Large intestine (tissue), 12 donors: Measurements from ENCODE around the gene DRG2. TPM values are rescaled to one million over a fixed set of nuclear protein-coding genes. Genes with fewer than 3 reads are reported as not detected.

Experiments used
- DNase-seq, 2 donors: peaks; one replicate each; pipeline versions ENCODE4 v3.0.0 to v3.0.0-alpha.2; 2013
- H3K27ac ChIP-seq: one replicate; pipeline ENCODE4 v1.5.1; 2013; ENCODE audit warnings: low read length
- H3K27me3 ChIP-seq: 2 replicates; pipeline ENCODE4 v1.6.1; 2013; ENCODE audit warnings: low read length; ENCODE audit not compliant: control insufficient read depth, insufficient read depth
- H3K36me3 ChIP-seq: 2 replicates; pipeline ENCODE4 v1.6.1; 2013; ENCODE audit warnings: low read length; ENCODE audit not compliant: control insufficient read depth, insufficient read depth
- H3K4me1 ChIP-seq: one replicate; pipeline ENCODE4 v1.6.1; 2013; ENCODE audit warnings: low read length; ENCODE audit not compliant: control insufficient read depth, insufficient read depth
- H3K4me3 ChIP-seq: one replicate; pipeline ENCODE4 v1.5.1; 2013; ENCODE audit warnings: low read length
- H3K9me3 ChIP-seq: one replicate; pipeline ENCODE4 v1.6.1; 2013; ENCODE audit warnings: mild to moderate bottlenecking, low read depth, low read length, moderate library complexity; ENCODE audit not compliant: control insufficient read depth
- WGBS: methylation state at CpG from one replicate; pipeline ENCODE4 v1.1.5; 2013; ENCODE audit warnings: low lambda C conversion rate; ENCODE audit not compliant: insufficient coverage; 5-methylcytosine and 5-hydroxymethylcytosine counted together
- long read RNA-seq, 11 donors: transcript quantifications; one replicate each; lab custom pipeline, GENCODE V29; 2026
- polyA plus RNA-seq: library from polyadenylated mRNA; unstranded; fragments of 120-200 nt; gene quantifications from one replicate; pipeline ENCODE4 v1.2.1, GENCODE V29; 2013

Gene DRG2, protein sequence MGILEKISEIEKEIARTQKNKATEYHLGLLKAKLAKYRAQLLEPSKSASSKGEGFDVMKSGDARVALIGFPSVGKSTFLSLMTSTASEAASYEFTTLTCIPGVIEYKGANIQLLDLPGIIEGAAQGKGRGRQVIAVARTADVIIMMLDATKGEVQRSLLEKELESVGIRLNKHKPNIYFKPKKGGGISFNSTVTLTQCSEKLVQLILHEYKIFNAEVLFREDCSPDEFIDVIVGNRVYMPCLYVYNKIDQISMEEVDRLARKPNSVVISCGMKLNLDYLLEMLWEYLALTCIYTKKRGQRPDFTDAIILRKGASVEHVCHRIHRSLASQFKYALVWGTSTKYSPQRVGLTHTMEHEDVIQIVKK
- 38.1 TPM for polyA plus RNA-seq
- long read RNA-seq, donor 1, transcript DRG2-201 (13 exons, 1,964 nt) = major isoform, 8 of 9 reads
- long read RNA-seq, donor 1, partial matches to known transcripts = 0 of 9 reads
- long read RNA-seq, donor 1, other reads (novel, unspliced or antisense) = 0 of 9 reads
- long read RNA-seq, donor 2, transcript DRG2-201 (13 exons, 1,964 nt) = major isoform, 12 of 15 reads
- long read RNA-seq, donor 2, partial matches to known transcripts = 0 of 15 reads
- long read RNA-seq, donor 2, other reads (novel, unspliced or antisense) = 0 of 15 reads
- long read RNA-seq, donor 3 = 0 reads
- long read RNA-seq, donor 4, partial matches to known transcripts = 0 of 1 reads
- long read RNA-seq, donor 4, other reads (novel, unspliced or antisense) = 0 of 1 reads
- long read RNA-seq, donor 5, partial matches to known transcripts = 0 of 2 reads
- long read RNA-seq, donor 5, other reads (novel, unspliced or antisense) = 0 of 2 reads
- long read RNA-seq, donor 6, transcript DRG2-201 (13 exons, 1,964 nt) = major isoform, 11 of 12 reads
- long read RNA-seq, donor 6, partial matches to known transcripts = 0 of 12 reads
- long read RNA-seq, donor 6, other reads (novel, unspliced or antisense) = 0 of 12 reads
- long read RNA-seq, donor 7, partial matches to known transcripts = 0 of 2 reads
- long read RNA-seq, donor 7, other reads (novel, unspliced or antisense) = 0 of 2 reads
- long read RNA-seq, donor 8, transcript DRG2-201 (13 exons, 1,964 nt) = major isoform, 15 of 20 reads
- long read RNA-seq, donor 8, partial matches to known transcripts = 0 of 20 reads
- long read RNA-seq, donor 8, other reads (novel, unspliced or antisense) = 0 of 20 reads
- long read RNA-seq, donor 9, transcript DRG2-201 (13 exons, 1,964 nt) = major isoform, 9 of 10 reads
- long read RNA-seq, donor 9, partial matches to known transcripts = 0 of 10 reads
- long read RNA-seq, donor 9, other reads (novel, unspliced or antisense) = 0 of 10 reads
- long read RNA-seq, donor 10, transcript DRG2-201 (13 exons, 1,964 nt) = major isoform, 11 of 14 reads
- long read RNA-seq, donor 10, partial matches to known transcripts = 0 of 14 reads
- long read RNA-seq, donor 10, other reads (novel, unspliced or antisense) = 0 of 14 reads
- long read RNA-seq, donor 11, partial matches to known transcripts = 0 of 4 reads
- long read RNA-seq, donor 11, other reads (novel, unspliced or antisense) = 0 of 4 reads

DNA sequence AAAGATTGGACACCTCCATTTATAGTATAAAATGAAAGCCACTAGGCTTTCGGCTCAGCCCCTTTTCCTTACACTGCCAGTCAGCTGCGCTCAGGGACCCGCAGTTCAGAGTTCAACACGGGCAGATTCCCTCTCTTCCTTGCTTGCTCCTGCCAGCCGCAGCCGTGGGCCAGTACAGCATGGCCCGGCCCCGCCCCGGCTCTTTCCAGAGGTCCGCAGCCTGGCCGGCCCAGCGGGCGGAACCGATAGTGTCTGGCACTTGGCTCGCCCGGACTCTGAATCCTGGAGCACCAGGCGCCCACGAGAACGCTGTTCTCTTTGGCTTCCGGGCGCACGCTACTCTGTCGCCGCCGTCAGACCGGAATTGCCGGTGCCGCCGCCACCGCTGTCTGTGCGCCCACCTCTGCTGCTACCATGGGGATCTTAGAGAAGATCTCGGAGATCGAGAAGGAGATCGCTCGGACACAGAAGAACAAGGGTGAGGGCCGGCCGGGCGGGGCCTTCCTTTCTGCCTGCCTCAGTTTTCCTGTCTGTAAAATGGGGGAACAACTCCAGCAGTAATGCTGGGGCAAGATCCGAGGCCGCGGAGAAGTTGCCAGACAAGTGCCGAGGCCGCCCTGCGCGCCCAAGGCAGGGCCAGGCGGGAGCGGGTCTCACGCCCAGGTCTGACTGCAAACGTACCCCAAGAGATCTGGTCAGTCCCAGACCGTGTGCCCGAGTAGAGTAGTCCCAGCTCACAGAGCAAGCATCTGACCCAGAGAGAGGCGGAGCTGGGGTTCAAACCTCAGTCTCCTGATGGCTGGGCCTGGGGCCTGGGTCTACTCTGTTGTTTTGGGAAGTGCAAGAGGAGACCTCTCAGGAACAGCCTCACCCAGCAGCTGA is at the start of gene DRG2:
DRG2 (plus strand) TSS at position 339 of the 882 bp plus-strand sequence; CDS start at position 415, 76 bp downstream.
- Histone ChIP-seq H3K27ac (peak within 1 kb of the TSS; percentile 88), H3K36me3 (peaks cover 9% of the 10 kb centered on the region), H3K4me3 (peak within 1 kb of the TSS; percentile 94), H3K4me1 (no peaks in the 10 kb centered on the region), H3K27me3 (no peaks in the 10 kb centered on the region), H3K9me3 (peaks cover 3% of the 10 kb centered on the region)
- WGBS = no CpG with 5 or more reads among the region's 52 CpGs
- DNase-seq = peak; percentile 89 to 95

- Histone ChIP-seq H3K4me1 (peaks cover 14% of the 10 kb centered on the region), H3K36me3 (no peaks in the 10 kb centered on the region), H3K27me3 (no peaks in the 10 kb centered on the region), H3K4me3 (peak overlapping the region; percentile 97), H3K9me3 (no peaks in the 10 kb centered on the region), H3K27ac (peak overlapping the region; percentile 71)
- DNase-seq = peak in 1 of 2 donors; percentile 16
- no CpG with 5 or more reads among the region's 13 CpGs for WGBS
Measured at GRCh38 chr17:18038149-18038850, 49.4 kb upstream of the DRG2 start.

DNA sequence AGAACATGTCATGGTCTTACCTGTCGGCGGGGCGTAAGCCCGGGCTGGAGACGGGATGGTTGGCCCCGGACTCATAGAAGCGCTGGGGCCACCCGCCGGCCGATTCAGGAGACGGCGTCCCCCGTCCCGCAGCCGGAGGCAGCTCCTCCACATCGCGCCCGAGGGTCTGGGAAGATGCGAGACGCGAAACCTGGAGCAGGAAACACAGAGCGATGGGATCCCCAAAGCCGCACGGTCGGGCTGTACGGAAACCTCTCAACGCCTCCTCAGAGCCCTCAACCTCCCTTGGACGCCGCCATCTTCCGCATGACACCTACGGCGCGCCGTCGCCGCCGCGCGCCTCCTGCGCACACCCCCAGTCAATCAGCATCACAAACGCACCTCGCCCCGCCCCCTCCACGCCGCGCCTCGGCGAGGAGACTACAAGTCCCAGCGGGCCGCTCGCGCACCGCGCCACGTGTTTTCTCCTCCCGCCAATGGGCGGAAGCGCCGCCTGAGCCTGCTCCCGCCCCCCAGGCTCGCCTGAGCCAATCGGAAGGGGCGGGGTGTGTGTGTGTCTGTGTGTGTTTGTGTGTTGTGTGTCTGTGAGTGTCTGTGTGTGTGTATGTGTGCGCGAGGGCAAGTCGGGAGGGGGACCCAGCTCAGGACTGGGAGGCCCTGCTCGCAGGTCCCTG is 48.8 kb upstream of the DRG2 start, which contains the start of the genes ATPAF2 and GID4:
ATPAF2 (minus strand) TSS at position 308 of the 674 bp plus-strand sequence; CDS start at position 153, 155 bp downstream.
GID4 (plus strand) TSS at position 548 of the 674 bp plus-strand sequence; CDS start at position 605, 57 bp downstream.
- peak; percentile 100 for DNase-seq
- no peaks in the 10 kb centered on the region for H3K9me3 ChIP-seq
- peak within 1 kb of the TSS; percentile 71 for H3K27ac ChIP-seq
- H3K4me1 ChIP-seq = peaks cover 14% of the 10 kb centered on the region
- no peaks in the 10 kb centered on the region for H3K27me3 ChIP-seq
- WGBS = no CpG with 5 or more reads among the region's 67 CpGs
- peaks cover 2% of the 10 kb centered on the region for H3K36me3 ChIP-seq
- H3K4me3 ChIP-seq = peak within 1 kb of the TSS; percentile 97

GRCh38 chr17:18039535-18040260 is 48.0 kb upstream of the DRG2 start:
- Histone ChIP-seq H3K27me3 (no peaks in the 10 kb centered on the region), H3K4me1 (peaks cover 14% of the 10 kb centered on the region), H3K4me3 (peak overlapping the region; percentile 97), H3K36me3 (peaks cover 4% of the 10 kb centered on the region), H3K27ac (peak overlapping the region; percentile 38), H3K9me3 (no peaks in the 10 kb centered on the region)
- no CpG with 5 or more reads among the region's 81 CpGs for WGBS
- peak; percentile 19 to 43 for DNase-seq

GRCh38 chr17:18040261-18040858 is 47.4 kb upstream of the DRG2 start:
- no peaks in the 10 kb centered on the region for H3K27me3 ChIP-seq
- DNase-seq = no peak
- 60% methylated on average over 2 of the region's 6 CpGs for WGBS
- H3K4me1 ChIP-seq = peaks cover 14% of the 10 kb centered on the region
- H3K4me3 ChIP-seq = peak overlapping the region; percentile 97
- peaks cover 4% of the 10 kb centered on the region for H3K36me3 ChIP-seq
- no peak overlapping the region for H3K27ac ChIP-seq
- no peaks in the 10 kb centered on the region for H3K9me3 ChIP-seq

DNA sequence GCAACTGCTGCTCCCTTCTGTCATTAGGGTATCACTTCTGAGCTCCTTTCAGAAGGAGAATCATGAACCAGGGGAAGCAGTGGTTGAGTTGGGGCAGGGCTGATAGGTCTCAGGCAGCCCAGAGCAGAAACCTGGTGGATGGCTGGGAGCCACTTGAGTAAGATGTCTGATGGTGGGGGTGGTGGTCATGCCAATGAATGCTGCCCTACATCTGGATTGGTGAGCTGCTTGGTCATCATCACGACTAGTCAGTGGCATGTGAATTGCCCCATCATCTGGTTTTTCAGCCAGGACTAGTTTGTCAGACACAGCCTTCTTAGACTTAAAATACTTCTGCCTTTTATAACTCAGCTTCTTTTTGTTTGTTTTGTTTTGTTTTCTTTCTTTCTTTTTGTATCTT is 46.0 kb upstream of the DRG2 start:
- H3K9me3 ChIP-seq = no peaks in the 10 kb centered on the region
- H3K27me3 ChIP-seq = no peaks in the 10 kb centered on the region
- peaks cover 14% of the 10 kb centered on the region for H3K4me1 ChIP-seq
- DNase-seq = no peak
- H3K27ac ChIP-seq = no peak overlapping the region
- peaks cover 11% of the 10 kb centered on the region for H3K36me3 ChIP-seq
- H3K4me3 ChIP-seq = no peak overlapping the region
- no CpG with 5 or more reads among the region's 1 CpG for WGBS

- no peaks in the 10 kb centered on the region for H3K9me3 ChIP-seq
- no peaks in the 10 kb centered on the region for H3K27me3 ChIP-seq
- 61% methylated on average over 3 of the region's 8 CpGs for WGBS
- peaks cover 20% of the 10 kb centered on the region for H3K36me3 ChIP-seq
- peaks cover 14% of the 10 kb centered on the region for H3K4me1 ChIP-seq
- no peak overlapping the region for H3K27ac ChIP-seq
- no peak for DNase-seq
- no peak overlapping the region for H3K4me3 ChIP-seq
Measured at GRCh38 chr17:18042983-18043382, 44.8 kb upstream of the DRG2 start.
